GM19023 (cell line): ENCODE results near the gene CACNA2D1.
"Not testable (repeated sequence)": the region's sequence is repeated elsewhere in the genome, so short reads cannot be mapped to it uniquely, and the experiment has no call there.

Source experiments
- ATAC-seq: cut with Tn5 transposase; IDR thresholded peaks from one replicate; pipeline ENCODE4 v1.9.1; 2021; ENCODE audit warnings: mild to moderate bottlenecking, moderate library complexity; ENCODE audit not compliant: unreplicated experiment

The CACNA2D1 gene

GRCh38 chr7:82053453-82054032 is 390.0 kb downstream of the CACNA2D1 start:
- no peak for ATAC-seq

GRCh38 chr7:82051601-82052000 is 392.0 kb downstream of the CACNA2D1 start:
- no peak for ATAC-seq

GRCh38 chr7:82050792-82051191 is 392.8 kb downstream of the CACNA2D1 start:
- ATAC-seq, result no peak

GRCh38 chr7:82049891-82050533 is 393.6 kb downstream of the CACNA2D1 start:
- ATAC-seq, result no peak

GRCh38 chr7:82049442-82049841 is 394.1 kb downstream of the CACNA2D1 start:
- peak; percentile 53 for ATAC-seq

GRCh38 chr7:82044497-82045080 is 399.0 kb downstream of the CACNA2D1 start:
- no peak for ATAC-seq

- no peak for ATAC-seq
These were observed 404.0 kb downstream of the CACNA2D1 start for GRCh38 chr7:82039621-82040020.

GRCh38 chr7:82036146-82036886 is 407.3 kb downstream of the CACNA2D1 start:
- ATAC-seq, result no peak

GRCh38 chr7:82035456-82035855 is 408.1 kb downstream of the CACNA2D1 start:
- no peak for ATAC-seq

GRCh38 chr7:82032901-82033300 is 410.7 kb downstream of the CACNA2D1 start:
- no peak for ATAC-seq

GRCh38 chr7:82029236-82029913 is 414.2 kb downstream of the CACNA2D1 start:
- ATAC-seq, result no peak

- no peak for ATAC-seq
These were observed 415.5 kb downstream of the CACNA2D1 start for GRCh38 chr7:82028097-82028496.

- no peak for ATAC-seq
These were observed 421.9 kb downstream of the CACNA2D1 start for GRCh38 chr7:82021713-82022112.

GRCh38 chr7:82021036-82021435 is 422.5 kb downstream of the CACNA2D1 start:
- ATAC-seq, result no peak

GRCh38 chr7:82019551-82020475 is 423.8 kb downstream of the CACNA2D1 start:
- no peak for ATAC-seq

GRCh38 chr7:82018226-82018625 is 425.4 kb downstream of the CACNA2D1 start:
- no peak for ATAC-seq

- ATAC-seq, result no peak
These were observed 426.1 kb downstream of the CACNA2D1 start for GRCh38 chr7:82017334-82017943.

- no peak for ATAC-seq
These were observed 427.8 kb downstream of the CACNA2D1 start for GRCh38 chr7:82015751-82016150.

- not testable (repeated sequence) for ATAC-seq
These were observed 429.0 kb downstream of the CACNA2D1 start for GRCh38 chr7:82014574-82014973.

GRCh38 chr7:82012453-82012852 is 431.1 kb downstream of the CACNA2D1 start:
- no peak for ATAC-seq
